Gastroesophageal sphincter (tissue), 3 donors: ENCODE results near the gene ASIC1.

Experiments
- EP300 ChIP-seq: sonication (generic); formaldehyde crosslinking; IDR thresholded peaks from one replicate; pipeline ENCODE4 v1.6.1; 2017; ENCODE audit warnings: antibody characterized with exemption, mild to moderate bottlenecking
- POLR2A ChIP-seq, 2 donors: fragments of 450-650 bp; IDR thresholded peaks; one replicate each; pipeline ENCODE4 v1.6.1; 2017; ENCODE audit warnings: antibody characterized with exemption in 2 of 2, mild to moderate bottlenecking in 2 of 2, moderate library complexity in 1 of 2
- POLR2AphosphoS5 ChIP-seq: sonication (generic); formaldehyde crosslinking; IDR thresholded peaks from one replicate; pipeline ENCODE4 v1.6.1; 2017; ENCODE audit warnings: antibody characterized with exemption
- TF ChIP-seq, protein P1 (sequence below), 4 experiments: fragments of 200-600 bp in 2 of 4; fragments of 450-650 bp in 2 of 4; sonication (generic) in 1 of 4; IDR thresholded peaks; one replicate each; pipeline ENCODE4 v1.5.1; 2017 to 2019; ENCODE audit warnings: antibody characterized with exemption in 4 of 4, mild to moderate bottlenecking in 2 of 4, moderate library complexity in 2 of 4

DNA sequence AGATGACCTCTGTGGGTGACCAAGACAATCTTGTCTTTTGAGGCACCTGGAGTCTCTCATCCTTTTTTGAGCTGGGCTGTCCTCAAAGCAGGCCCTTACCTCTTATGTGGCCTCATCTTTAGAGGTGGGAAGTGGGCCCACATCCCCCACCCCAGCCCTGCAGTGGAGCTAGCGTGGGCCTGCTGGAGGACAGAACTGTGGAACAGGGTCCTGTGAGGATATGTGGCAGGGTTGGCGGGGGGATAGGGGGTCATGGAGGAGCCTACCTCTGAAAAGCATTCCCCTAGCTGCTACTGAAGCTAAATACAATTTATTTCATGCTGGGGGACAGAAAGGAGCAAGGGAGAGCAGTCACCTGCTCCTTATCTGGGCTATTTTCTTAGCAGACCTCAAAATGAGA is 46.0 kb downstream of the ASIC1 start:
- TF ChIP-seq, protein P1, sequence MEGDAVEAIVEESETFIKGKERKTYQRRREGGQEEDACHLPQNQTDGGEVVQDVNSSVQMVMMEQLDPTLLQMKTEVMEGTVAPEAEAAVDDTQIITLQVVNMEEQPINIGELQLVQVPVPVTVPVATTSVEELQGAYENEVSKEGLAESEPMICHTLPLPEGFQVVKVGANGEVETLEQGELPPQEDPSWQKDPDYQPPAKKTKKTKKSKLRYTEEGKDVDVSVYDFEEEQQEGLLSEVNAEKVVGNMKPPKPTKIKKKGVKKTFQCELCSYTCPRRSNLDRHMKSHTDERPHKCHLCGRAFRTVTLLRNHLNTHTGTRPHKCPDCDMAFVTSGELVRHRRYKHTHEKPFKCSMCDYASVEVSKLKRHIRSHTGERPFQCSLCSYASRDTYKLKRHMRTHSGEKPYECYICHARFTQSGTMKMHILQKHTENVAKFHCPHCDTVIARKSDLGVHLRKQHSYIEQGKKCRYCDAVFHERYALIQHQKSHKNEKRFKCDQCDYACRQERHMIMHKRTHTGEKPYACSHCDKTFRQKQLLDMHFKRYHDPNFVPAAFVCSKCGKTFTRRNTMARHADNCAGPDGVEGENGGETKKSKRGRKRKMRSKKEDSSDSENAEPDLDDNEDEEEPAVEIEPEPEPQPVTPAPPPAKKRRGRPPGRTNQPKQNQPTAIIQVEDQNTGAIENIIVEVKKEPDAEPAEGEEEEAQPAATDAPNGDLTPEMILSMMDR (IDR thresholded peaks at IDR 0.05): no peak
- no peak for TF ChIP-seq EP300
- TF ChIP-seq POLR2AphosphoS5: no peak
- TF ChIP-seq POLR2A (IDR thresholded peaks at IDR 0.05): no peak
